Thoracic aorta endothelial cell (primary cell): ENCODE data around the gene NCOA5. TPM values are rescaled to one million over a fixed set of nuclear protein-coding genes. Genes with fewer than 3 reads are reported as not detected.

Experiments used
- total RNA-seq: library from RNA; depleted of rRNA; stranded (reverse); fragments of >200 nt; gene quantifications from 2 replicates; pipeline ENCODE4 v1.2.3, GENCODE V29; 2012

NCOA5 gene
- 28.3 and 29.2 TPM in 2 replicates for total RNA-seq

DNA sequence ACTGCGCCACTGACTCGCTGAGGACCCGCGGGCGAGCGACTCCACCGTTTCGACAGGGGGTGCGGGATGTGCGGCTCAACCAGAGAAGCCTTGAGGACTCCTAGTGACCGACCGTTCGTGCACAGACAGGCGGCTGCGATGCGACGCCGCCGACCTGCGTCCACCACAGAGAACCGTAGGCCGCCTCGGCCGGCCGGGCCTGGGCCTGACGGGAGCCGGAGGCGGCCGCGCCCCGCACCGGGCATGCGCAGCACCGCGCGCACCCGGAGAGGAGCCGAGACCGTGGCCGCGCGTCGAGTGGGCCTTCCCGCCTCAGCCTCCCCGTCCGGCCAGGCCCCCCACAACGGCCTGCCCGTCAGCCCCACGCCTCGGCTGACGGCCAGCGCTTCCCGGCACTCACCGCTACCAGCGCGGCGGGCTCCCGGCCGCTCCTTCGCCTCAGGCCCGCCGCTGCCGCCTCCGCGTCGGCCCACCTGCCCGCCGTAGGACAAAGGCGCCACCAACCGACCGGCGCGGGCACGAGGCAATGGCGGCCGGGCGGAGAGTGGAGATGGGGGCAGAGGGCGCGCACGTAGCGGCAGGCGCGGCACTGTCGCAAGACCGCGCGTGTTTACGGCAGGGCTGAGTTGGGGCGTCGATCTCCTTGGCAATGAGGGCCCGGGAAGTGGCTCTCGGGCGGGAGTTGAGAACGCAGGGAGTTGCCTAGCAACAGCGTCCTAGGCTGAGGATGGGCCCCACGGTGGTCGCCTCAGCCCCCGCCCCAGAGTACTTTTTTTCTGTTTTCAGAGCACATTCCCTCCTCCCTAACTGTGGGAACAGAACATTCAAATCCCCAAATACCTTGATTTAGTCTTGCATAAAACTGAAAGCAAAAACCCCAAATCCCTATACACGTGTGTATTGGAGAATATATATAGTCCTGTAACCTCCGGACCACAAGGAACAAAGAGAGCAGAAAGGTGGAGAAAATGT, at the start of gene NCOA5:
Gene NCOA5 (minus strand): TSS at position 546 of the 972 bp plus-strand sequence. CDS start 10,538 bp downstream, outside the sequence.

DNA sequence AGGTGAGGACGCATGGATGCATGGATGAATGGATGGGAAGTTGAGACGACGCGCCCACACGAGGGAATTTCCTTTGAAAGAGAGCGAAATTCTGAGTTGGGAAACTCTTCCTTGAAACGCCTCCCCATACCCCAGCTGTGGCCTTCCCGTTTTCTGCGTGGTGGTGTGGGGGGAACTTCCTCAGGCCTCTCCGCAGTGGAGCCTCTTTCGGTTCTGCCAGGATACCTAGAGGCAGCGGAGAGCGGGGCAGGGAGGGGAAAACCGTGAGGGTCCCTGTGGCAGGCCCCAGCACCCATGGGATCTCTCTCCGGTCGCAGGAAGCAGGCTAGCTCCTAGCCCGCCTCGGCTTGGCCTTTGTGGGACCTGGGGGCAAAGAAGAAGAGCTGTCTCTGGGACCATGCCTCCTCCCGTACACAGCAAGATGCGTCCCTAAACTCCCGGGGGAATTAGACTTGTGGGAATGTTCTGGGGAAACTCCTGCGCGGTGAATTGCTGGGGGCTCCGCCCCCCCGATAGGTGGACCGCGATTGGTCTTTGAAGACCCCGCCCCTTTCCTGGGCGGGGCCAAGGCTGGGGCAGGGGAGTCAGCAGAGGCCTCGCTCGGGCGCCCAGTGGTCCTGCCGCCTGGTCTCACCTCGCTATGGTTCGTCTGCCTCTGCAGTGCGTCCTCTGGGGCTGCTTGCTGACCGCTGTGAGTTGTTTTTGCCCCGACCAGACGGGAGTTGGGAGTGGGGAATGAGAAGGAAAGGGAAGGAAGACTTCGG, 28.1 kb upstream of the NCOA5 start, which contains the start of gene CD40:
Gene CD40 (plus strand): TSS at position 611 of the 764 bp plus-strand sequence. CDS start 30 bp downstream, at position 641.

DNA sequence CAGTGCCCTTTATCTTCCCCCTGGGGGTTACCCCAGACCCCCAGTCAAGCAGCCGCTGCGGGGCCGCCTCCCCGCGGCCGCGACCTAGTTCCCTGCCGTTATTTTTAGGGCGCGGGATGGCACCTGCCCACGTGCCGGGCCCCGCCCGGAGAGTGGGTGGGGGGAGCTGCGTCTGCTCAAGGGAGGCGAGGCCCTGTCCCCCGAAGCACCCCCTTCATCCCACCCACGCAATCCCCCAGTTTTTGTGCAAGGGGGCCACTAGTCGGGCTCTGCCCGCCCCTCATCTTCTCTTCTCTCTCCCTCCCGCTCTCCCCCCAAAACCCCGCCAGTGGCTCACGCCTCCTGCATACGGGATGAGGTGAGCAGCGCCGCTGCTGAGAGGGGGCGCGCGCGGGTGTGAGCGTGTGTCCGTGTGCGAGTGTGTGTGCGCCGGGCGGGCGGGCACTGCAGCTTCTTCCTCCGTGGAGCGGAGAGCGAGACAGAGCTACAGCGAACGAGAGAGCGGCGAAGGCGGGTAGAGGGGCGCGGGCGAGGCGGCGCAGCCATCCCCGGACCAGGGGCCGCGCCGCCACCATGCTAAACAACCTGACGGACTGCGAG, 60.9 kb downstream of the NCOA5 start, which contains the start of gene SLC12A5:
Gene SLC12A5 (plus strand): TSS at position 444 of the 600 bp plus-strand sequence. CDS start 130 bp downstream, at position 574.

Other genes starting within 250 kb of the NCOA5 start
- gene ACOT8, start 232.6 kb downstream of the NCOA5 start, total RNA-seq: 16.8 and 24.0 TPM in 2 replicates
- gene ZSWIM3, start 232.3 kb downstream of the NCOA5 start, total RNA-seq: 4.8 and 5.4 TPM in 2 replicates
- gene ZSWIM1, start 208.7 kb downstream of the NCOA5 start, total RNA-seq: 9.3 and 10.4 TPM in 2 replicates
- gene SPATA25, start 202.3 kb downstream of the NCOA5 start, total RNA-seq: 0.79 and 1.2 TPM in 2 replicates
- 2.0 and 3.3 TPM in 2 replicates for gene NEURL2, start 198.8 kb downstream of the NCOA5 start, total RNA-seq
- gene CTSA, start 198.6 kb downstream of the NCOA5 start, total RNA-seq: 55.5 and 55.7 TPM in 2 replicates
- 13.4 and 17.0 TPM in 2 replicates for gene PLTP, start 177.8 kb downstream of the NCOA5 start, total RNA-seq
- gene PCIF1, start 155.3 kb downstream of the NCOA5 start, total RNA-seq: 12.2 and 15.7 TPM in 2 replicates
- gene ZNF335, start 117.8 kb downstream of the NCOA5 start, total RNA-seq: 18.6 and 20.5 TPM in 2 replicates
- gene MMP9, start 81.1 kb downstream of the NCOA5 start, total RNA-seq: not detected in 2 replicates
- gene SLC12A5, start 60.7 kb downstream of the NCOA5 start, total RNA-seq: under 0.01 and 0.22 TPM in 2 replicates
- gene CD40, start 28.4 kb upstream of the NCOA5 start, total RNA-seq: 8.4 and 19.2 TPM in 2 replicates
- under 0.01 and 0.13 TPM in 2 replicates for gene CDH22, start 218.5 kb upstream of the NCOA5 start, total RNA-seq